Measurements from ENCODE around the gene SLIT1. TPM values are rescaled to one million over a fixed set of nuclear protein-coding genes. Genes with fewer than 3 reads are reported as not detected.

Gene SLIT1
- total and polyA plus RNA-seq, 2 of the 8 experiments (the other 6 are each of a cell fraction or from before 2014, with no cell fraction given): 0.70 to 0.88 TPM

- TF ChIP-seq CHD7 (IDR thresholded peaks at IDR 0.05; ENCODE audit: insufficient replicate concordance, low read length): no peak
- TF ChIP-seq HDAC6 (IDR thresholded peaks at IDR 0.05; ENCODE audit: low read depth, low read length): no peak
- no peak for TF ChIP-seq SIRT6 (IDR thresholded peaks at IDR 0.05; ENCODE audit: low read length)
- TF ChIP-seq CBX8 (IDR thresholded peaks at IDR 0.05; ENCODE audit: borderline replicate concordance, low read depth, low read length): no peak
- no peak for TF ChIP-seq SIN3A (conservative IDR thresholded peaks at IDR 0.05 in 1 of 2, IDR thresholded peaks at IDR 0.05 in 1 of 2; ENCODE audit: low read depth in 1 of 2, low read length in 2 of 2)
- TF ChIP-seq RNF2 (IDR thresholded peaks at IDR 0.05; ENCODE audit: borderline replicate concordance, low read depth, low read length, missing control alignments, poor library complexity, severe bottlenecking): no peak
- no peak for TF ChIP-seq BACH1 (IDR thresholded peaks at IDR 0.05; ENCODE audit: low read length)
Observed at GRCh38 chr10:96987842-96988175, 197.9 kb downstream of the SLIT1 start (continued).

Measured in H1 (cell line).